Vagina (tissue), 2 donors: ENCODE results near the gene CISD3. TPM values are rescaled to one million over a fixed set of nuclear protein-coding genes. Genes with fewer than 3 reads are reported as not detected.
A peak's percentile ranks its signal among the peaks of the same experiment; 100 is the strongest.

Source experiments
- DNase-seq, 2 donors: peaks; one replicate each; pipeline ENCODE4 v3.0.0-alpha.2; 2017; ENCODE audit errors: extremely low spot score in 2 of 2
- H3K27ac ChIP-seq: fragments of 200-600 bp; sonication (generic); one replicate; pipeline ENCODE4 v1.5.1; 2019
- H3K27me3 ChIP-seq: fragments of 200-600 bp; sonication (generic); one replicate; pipeline ENCODE4 v1.5.1; 2019
- H3K36me3 ChIP-seq, 2 donors: fragments of 200-600 bp; sonication (generic); one replicate each; pipeline ENCODE4 v1.5.1; 2017 to 2019
- H3K4me1 ChIP-seq: fragments of 200-600 bp; sonication (generic); one replicate; pipeline ENCODE4 v1.5.1; 2019
- H3K4me3 ChIP-seq, 2 donors: fragments of 200-600 bp; sonication (generic); 1 replicate in 1 of 2; 2 replicates in 1 of 2; pipeline ENCODE4 v1.5.1; 2016 to 2019
- H3K9me3 ChIP-seq: fragments of 200-600 bp; sonication (generic); one replicate; pipeline ENCODE4 v1.5.1; 2019
- CTCF ChIP-seq, 3 experiments: fragments of 450-650 bp in 2 of 3; fragments of 200-600 bp in 1 of 3; sonication (generic) in 1 of 3; IDR thresholded peaks; one replicate each; pipeline ENCODE4 v1.5.1; 2017 to 2019; ENCODE audit warnings: antibody characterized with exemption in 3 of 3, mild to moderate bottlenecking in 2 of 3, moderate library complexity in 2 of 3
- POLR2A ChIP-seq, 2 donors: fragments of 450-650 bp; IDR thresholded peaks; one replicate each; pipeline ENCODE4 v1.6.1; 2017; ENCODE audit warnings: antibody characterized with exemption in 2 of 2, mild to moderate bottlenecking in 2 of 2, moderate library complexity in 2 of 2
- POLR2AphosphoS5 ChIP-seq, 2 donors: sonication (generic); formaldehyde crosslinking; IDR thresholded peaks; one replicate each; pipeline ENCODE4 v1.9.0; 2017; ENCODE audit warnings: antibody characterized with exemption in 2 of 2, mild to moderate bottlenecking in 2 of 2, low read depth in 1 of 2; ENCODE audit not compliant: insufficient read depth in 1 of 2
- intact Hi-C: fragments of 100-400 bp; cut with DNase I; formaldehyde crosslinking; loops from one replicate; pipeline ENCODE4 v1.15.1; 2023
- total RNA-seq: library from RNA; depleted of rRNA; stranded (reverse); fragments of >200 nt; gene quantifications from one replicate; pipeline ENCODE4 v1.2.3, GENCODE V29; 2016

CISD3 gene
- total RNA-seq, 1 donor from 2014 or later: 12.8 TPM

- intact Hi-C loops: loop anchor here (5.0 kb wide), 1 partner anchor 41 kb away; the partner anchor contains the start of gene CISD3
- DNase-seq: no peak
- Histone ChIP-seq H3K27me3 (no peaks in the 10 kb centered on the region), H3K4me1 (peaks cover 14% of the 10 kb centered on the region), H3K36me3 (no peaks in the 10 kb centered on the region), H3K27ac (no peak overlapping the region), H3K9me3 (no peaks in the 10 kb centered on the region), H3K4me3 (no peak overlapping the region)
- TF ChIP-seq CTCF (IDR thresholded peaks at IDR 0.05) (no peak), POLR2A (IDR thresholded peaks at IDR 0.05) (no peak), POLR2AphosphoS5 (IDR thresholded peaks at IDR 0.05; ENCODE audit: insufficient read depth in 1 of 2, low read depth in 1 of 2) (no peak)
These were observed 39.0 kb upstream of the CISD3 start for GRCh38 chr17:38691154-38691553.

- peaks cover 14% of the 10 kb centered on the region for H3K4me1 ChIP-seq
- intact Hi-C loops: loop anchor here (5.0 kb wide), 1 partner anchor 38 kb away; the partner anchor contains the start of gene CISD3
- H3K36me3 ChIP-seq: no peaks in the 10 kb centered on the region
- H3K4me3 ChIP-seq: no peak overlapping the region
- H3K27ac ChIP-seq: peak overlapping the region; percentile 73
- no peaks in the 10 kb centered on the region for H3K27me3 ChIP-seq
- DNase-seq: peak in 1 of 2 donors; percentile 92
- TF ChIP-seq POLR2A (IDR thresholded peaks at IDR 0.05) (no peak), POLR2AphosphoS5 (IDR thresholded peaks at IDR 0.05; ENCODE audit: insufficient read depth in 1 of 2, low read depth in 1 of 2) (peak; percentile 58 to 78)
- no peaks in the 10 kb centered on the region for H3K9me3 ChIP-seq
These were observed 36.3 kb upstream of the CISD3 start for GRCh38 chr17:38693700-38694329.

GRCh38 chr17:38697061-38697820 is 32.9 kb upstream of the CISD3 start:
- H3K27me3 ChIP-seq: no peaks in the 10 kb centered on the region
- H3K36me3 ChIP-seq: no peaks in the 10 kb centered on the region
- TF ChIP-seq CTCF (IDR thresholded peaks at IDR 0.05) (no peak), POLR2A (IDR thresholded peaks at IDR 0.05) (no peak), POLR2AphosphoS5 (IDR thresholded peaks at IDR 0.05; ENCODE audit: insufficient read depth in 1 of 2, low read depth in 1 of 2) (no peak)
- H3K4me1 ChIP-seq: peaks cover 25% of the 10 kb centered on the region
- intact Hi-C loops: no loop called here
- H3K9me3 ChIP-seq: no peaks in the 10 kb centered on the region
- H3K27ac ChIP-seq: no peak overlapping the region
- no peak for DNase-seq
- H3K4me3 ChIP-seq: no peak overlapping the region

- no peaks in the 10 kb centered on the region for H3K9me3 ChIP-seq
- TF ChIP-seq POLR2AphosphoS5 (IDR thresholded peaks at IDR 0.05; ENCODE audit: insufficient read depth in 1 of 2, low read depth in 1 of 2): no peak
- intact Hi-C loops: no loop called here
- no peaks in the 10 kb centered on the region for H3K27me3 ChIP-seq
- peaks cover 28% of the 10 kb centered on the region for H3K4me1 ChIP-seq
- no peak overlapping the region for H3K4me3 ChIP-seq
- no peak overlapping the region for H3K27ac ChIP-seq
- no peaks in the 10 kb centered on the region for H3K36me3 ChIP-seq
- DNase-seq: no peak
These were observed 31.4 kb upstream of the CISD3 start for GRCh38 chr17:38698760-38699159.

GRCh38 chr17:38701504-38702165 is 28.5 kb upstream of the CISD3 start:
- Histone ChIP-seq H3K9me3 (no peaks in the 10 kb centered on the region), H3K4me3 (peak overlapping the region; percentile 92 to 97), H3K4me1 (peaks cover 24% of the 10 kb centered on the region), H3K27ac (peak overlapping the region; percentile 98), H3K36me3 (no peaks in the 10 kb centered on the region), H3K27me3 (no peaks in the 10 kb centered on the region)
- TF ChIP-seq POLR2A (IDR thresholded peaks at IDR 0.05): no peak
- TF ChIP-seq POLR2AphosphoS5 (IDR thresholded peaks at IDR 0.05; ENCODE audit: insufficient read depth in 1 of 2, low read depth in 1 of 2): no peak
- no peak for TF ChIP-seq CTCF (IDR thresholded peaks at IDR 0.05)
- no peak for DNase-seq
- intact Hi-C loops: loop anchor here (5.0 kb wide), 1 partner anchor 41 kb away; no protein-coding TSS in a partner anchor
